Panc1 (cell line): ENCODE results near the gene CHST8. TPM values are rescaled to one million over a fixed set of nuclear protein-coding genes. Genes with fewer than 3 reads are reported as not detected.
"Not testable (repeated sequence)": the region's sequence is repeated elsewhere in the genome, so short reads cannot be mapped to it uniquely, and the experiment has no call there.

Source experiments
- ATAC-seq: fragments of 200-7000 bp; cut with Tn5 transposase; 2 replicates; pipeline ENCODE4 v1.9.1; 2020; ENCODE audit warnings: mild to moderate bottlenecking, moderate library complexity
- BruUV-seq: library from RNA; stranded (reverse); fragments of 400-500 nt; replicated peaks from 2 replicates; lab custom pipeline; 2021; lab: Mats Ljungman, UMichigan
- CTCF ChIA-PET: fragments of 300-600 bp; sonication (Branson Sonifier 250); formaldehyde crosslinking; loops from one replicate; lab custom pipeline; 2022; ENCODE audit warnings: antibody characterized with exemption; lab: Charles Lee
- POLR2A ChIA-PET: fragments of 300-600 bp; sonication (Branson Sonifier 250); formaldehyde crosslinking; loops from one replicate; lab custom pipeline; 2022; ENCODE audit warnings: antibody characterized with exemption; lab: Charles Lee
- DNase-seq: peaks from one replicate; pipeline ENCODE4 v3.0.0-alpha.2; 2010; ENCODE audit warnings: low read depth, low spot score
- H3K27ac ChIP-seq: 2 replicates; pipeline ENCODE4 v1.5.1; 2011; ENCODE audit warnings: mild to moderate bottlenecking, low read length, inconsistent platforms
- H3K27me3 ChIP-seq: fragments of 200-500 bp; sonication (Bioruptor generic); 2 replicates; pipeline ENCODE4 v1.6.0; 2014; ENCODE audit warnings: low read length, inconsistent platforms; ENCODE audit not compliant: control insufficient read depth, insufficient read depth
- H3K36me3 ChIP-seq: fragments of 200-500 bp; sonication (Bioruptor generic); 2 replicates; pipeline ENCODE4 v1.5.1; 2014; ENCODE audit warnings: inconsistent platforms, mild to moderate bottlenecking, low read length, moderate library complexity; ENCODE audit not compliant: control insufficient read depth, insufficient read depth
- H3K4me1 ChIP-seq: 2 replicates; pipeline ENCODE4 v1.5.1; 2011; ENCODE audit warnings: inconsistent platforms, mild to moderate bottlenecking, low read length, moderate library complexity; ENCODE audit not compliant: control insufficient read depth, insufficient read depth
- H3K4me3 ChIP-seq, 2 experiments: 2 replicates each; pipeline ENCODE4 v1.5.1; 2011 to 2012; ENCODE audit warnings: low read depth in 2 of 2, low read length in 2 of 2, mild to moderate bottlenecking in 2 of 2, inconsistent platforms in 1 of 2, moderate library complexity in 1 of 2
- H3K9me3 ChIP-seq: fragments of 200-500 bp; sonication (Bioruptor generic); 2 replicates; pipeline ENCODE4 v1.5.1; 2014; ENCODE audit warnings: low read depth, mild to moderate bottlenecking, inconsistent platforms, low read length, moderate library complexity; ENCODE audit not compliant: control insufficient read depth, insufficient read depth
- CTCF ChIP-seq: fragments of 450-650 bp; IDR thresholded peaks from 2 replicates; pipeline ENCODE4 v1.5.1; 2017; ENCODE audit warnings: mild to moderate bottlenecking
- POLR2AphosphoS5 ChIP-seq: IDR thresholded peaks from 2 replicates; pipeline ENCODE4 v1.6.1; 2012; ENCODE audit warnings: mild to moderate bottlenecking, low read depth, low read length, moderate library complexity
- REST ChIP-seq, 2 experiments: IDR thresholded peaks; 2 replicates each; pipeline ENCODE4 v1.6.1; 2011 to 2012; ENCODE audit warnings: low read depth in 2 of 2, control low read depth in 1 of 2, low read length in 1 of 2, mild to moderate bottlenecking in 1 of 2, moderate library complexity in 1 of 2; ENCODE audit not compliant: insufficient read depth in 1 of 2
- SIN3A ChIP-seq: IDR thresholded peaks from 2 replicates; pipeline ENCODE4 v1.6.1; 2012; ENCODE audit warnings: low read depth, mild to moderate bottlenecking, low read length, moderate library complexity, borderline replicate concordance; ENCODE audit not compliant: insufficient read depth
- TCF7L2 ChIP-seq: IDR thresholded peaks from 2 replicates; pipeline ENCODE4 v1.6.1; 2011; ENCODE audit warnings: mild to moderate bottlenecking, low read depth, low read length, inconsistent platforms
- in situ Hi-C: cut with HindIII; loops from 2 replicates; pipeline ENCODE4 v1.10.0; 2016; ENCODE audit warnings: low sequenced_read_pairs, low pct_unique_long_range_greater_than_20kb
- intact Hi-C: fragments of 100-400 bp; cut with micrococcal nuclease; formaldehyde crosslinking; loops from one replicate; pipeline ENCODE4 v1.10.0; 2022; ENCODE audit not compliant: unreplicated experiment
- total RNA-seq: library from RNA; stranded (reverse); gene quantifications from one replicate; pipeline ENCODE4 v1.2.1, GENCODE V29; 2021; ENCODE audit not compliant: unreplicated experiment

Gene CHST8
- total RNA-seq, 1 experiment from 2014 or later = 0.28 TPM

GRCh38 chr19:33661336-33661735, 39.6 kb downstream of the CHST8 start:
- CTCF ChIA-PET = no interaction called here
- no peaks in the 10 kb centered on the region for H3K36me3 ChIP-seq
- TF ChIP-seq REST (IDR thresholded peaks at IDR 0.05; ENCODE audit: insufficient read depth in 1 of 2, low read depth in 2 of 2, low read length in 1 of 2) (no peak), TCF7L2 (no peak), CTCF (no peak), POLR2AphosphoS5 (no peak), SIN3A (no peak)
- BruUV-seq = no TSS peak
- H3K4me3 ChIP-seq = no peak overlapping the region
- in situ Hi-C loops = no loop called here
- H3K4me1 ChIP-seq = no peaks in the 10 kb centered on the region
- POLR2A ChIA-PET = interaction anchor here (0.6 kb wide), 1 partner anchor 69 kb away, joined by 3 read pairs; no protein-coding TSS in a partner anchor
- peaks cover 2% of the 10 kb centered on the region; the same call in 1 of the 2 replicates for H3K27me3 ChIP-seq
- ATAC-seq = no peak
- H3K9me3 ChIP-seq = no peaks in the 10 kb centered on the region
- H3K27ac ChIP-seq = no peak overlapping the region
- intact Hi-C loops = no loop called here
- no peak for DNase-seq

GRCh38 chr19:33662391-33663092, 40.8 kb downstream of the CHST8 start:
- BruUV-seq = no TSS peak
- DNase-seq (no peak), ATAC-seq (no peak)
- H3K36me3 ChIP-seq = no peaks in the 10 kb centered on the region
- POLR2A ChIA-PET = no interaction called here
- in situ Hi-C loops = no loop called here
- no peaks in the 10 kb centered on the region for H3K4me1 ChIP-seq
- TF ChIP-seq POLR2AphosphoS5 (no peak), TCF7L2 (no peak), CTCF (no peak), REST (IDR thresholded peaks at IDR 0.05; ENCODE audit: insufficient read depth in 1 of 2, low read depth in 2 of 2, low read length in 1 of 2) (no peak), SIN3A (no peak)
- peaks cover 4% of the 10 kb centered on the region; the same call in 1 of the 2 replicates for H3K27me3 ChIP-seq
- no peak overlapping the region for H3K27ac ChIP-seq
- no peak overlapping the region for H3K4me3 ChIP-seq
- CTCF ChIA-PET = no interaction called here
- intact Hi-C loops = no loop called here
- H3K9me3 ChIP-seq = no peaks in the 10 kb centered on the region

- H3K4me3 ChIP-seq, ATAC-seq, H3K27ac ChIP-seq, DNase-seq, H3K27me3 ChIP-seq, H3K9me3 ChIP-seq, H3K36me3 ChIP-seq, POLR2A ChIA-PET, in situ Hi-C loops, CTCF ChIA-PET, intact Hi-C loops, H3K4me1 ChIP-seq, BruUV-seq: not testable (repeated sequence)
Measured at GRCh38 chr19:33663316-33663715, 41.6 kb downstream of the CHST8 start.
